AG10803 (cell line): ENCODE measurements around the gene DDX60.
A peak's percentile ranks its signal among the peaks of the same experiment; 100 is the strongest.
"Not testable (repeated sequence)": the region's sequence is repeated elsewhere in the genome, so short reads cannot be mapped to it uniquely, and the experiment has no call there.

Source experiments
- DNase-seq: peaks from one replicate; pipeline ENCODE4 v3.0.0; 2010; ENCODE audit warnings: low read depth
- H3K4me3 ChIP-seq: 2 replicates; pipeline ENCODE4 v1.5.1; 2011; ENCODE audit warnings: mild to moderate bottlenecking, low read length, control low read depth
- TF ChIP-seq, protein P1 (sequence below): conservative IDR thresholded peaks from 2 replicates; pipeline ENCODE4 v1.5.1; 2011; ENCODE audit warnings: mild to moderate bottlenecking, low read length, control low read depth, inconsistent platforms

Gene DDX60

DNA sequence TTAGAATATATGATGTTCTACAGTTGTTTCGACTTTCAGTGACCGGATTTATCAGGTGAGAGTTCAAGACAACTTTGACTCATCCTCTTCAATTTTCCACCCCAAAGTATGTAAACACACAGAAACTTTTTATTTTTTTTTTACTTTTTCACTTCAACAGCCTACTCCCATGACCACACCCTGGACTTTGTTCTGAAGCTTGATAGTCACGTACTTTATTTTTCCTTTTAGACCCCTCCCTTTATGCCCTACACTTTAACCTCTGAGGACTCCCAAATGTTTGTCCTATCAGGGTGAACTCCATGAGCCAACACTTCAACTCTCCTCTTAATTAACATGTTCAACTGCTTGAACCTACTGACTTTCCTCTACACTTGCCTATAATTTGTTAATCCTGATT is 2.5 kb upstream of the DDX60 start:
- H3K4me3 ChIP-seq, result no peak overlapping the region
- no peak for DNase-seq
- TF ChIP-seq, protein P1, sequence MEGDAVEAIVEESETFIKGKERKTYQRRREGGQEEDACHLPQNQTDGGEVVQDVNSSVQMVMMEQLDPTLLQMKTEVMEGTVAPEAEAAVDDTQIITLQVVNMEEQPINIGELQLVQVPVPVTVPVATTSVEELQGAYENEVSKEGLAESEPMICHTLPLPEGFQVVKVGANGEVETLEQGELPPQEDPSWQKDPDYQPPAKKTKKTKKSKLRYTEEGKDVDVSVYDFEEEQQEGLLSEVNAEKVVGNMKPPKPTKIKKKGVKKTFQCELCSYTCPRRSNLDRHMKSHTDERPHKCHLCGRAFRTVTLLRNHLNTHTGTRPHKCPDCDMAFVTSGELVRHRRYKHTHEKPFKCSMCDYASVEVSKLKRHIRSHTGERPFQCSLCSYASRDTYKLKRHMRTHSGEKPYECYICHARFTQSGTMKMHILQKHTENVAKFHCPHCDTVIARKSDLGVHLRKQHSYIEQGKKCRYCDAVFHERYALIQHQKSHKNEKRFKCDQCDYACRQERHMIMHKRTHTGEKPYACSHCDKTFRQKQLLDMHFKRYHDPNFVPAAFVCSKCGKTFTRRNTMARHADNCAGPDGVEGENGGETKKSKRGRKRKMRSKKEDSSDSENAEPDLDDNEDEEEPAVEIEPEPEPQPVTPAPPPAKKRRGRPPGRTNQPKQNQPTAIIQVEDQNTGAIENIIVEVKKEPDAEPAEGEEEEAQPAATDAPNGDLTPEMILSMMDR, result no peak

DNA sequence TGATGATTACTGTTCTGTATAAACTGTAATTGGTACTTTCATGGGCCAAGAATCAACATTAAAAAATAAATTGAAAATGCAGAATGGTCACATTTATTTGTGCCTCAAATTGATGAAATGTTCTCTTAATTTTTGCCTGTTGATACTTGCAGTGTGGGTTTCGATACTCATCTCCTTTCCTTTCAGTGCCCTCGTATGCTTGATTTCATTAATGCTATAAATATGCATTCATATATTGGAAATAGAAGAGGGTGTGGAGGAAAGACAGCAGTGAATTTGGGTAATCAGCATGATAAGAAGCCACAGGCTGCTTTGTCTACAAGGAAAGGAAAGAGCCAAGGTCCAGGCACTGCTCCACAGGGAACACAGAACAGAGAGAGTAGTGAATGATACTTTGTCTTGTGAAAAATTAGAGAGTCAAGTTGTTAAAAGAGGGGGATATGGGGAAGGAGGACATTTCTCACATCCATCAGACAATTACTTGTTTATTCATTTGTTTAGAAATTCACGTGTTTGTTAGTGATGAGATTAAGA is 1.0 kb upstream of the DDX60 start:
- no peak for DNase-seq
- TF ChIP-seq, protein P1, result no peak
- H3K4me3 ChIP-seq, result peak overlapping the region; percentile 90

DNA sequence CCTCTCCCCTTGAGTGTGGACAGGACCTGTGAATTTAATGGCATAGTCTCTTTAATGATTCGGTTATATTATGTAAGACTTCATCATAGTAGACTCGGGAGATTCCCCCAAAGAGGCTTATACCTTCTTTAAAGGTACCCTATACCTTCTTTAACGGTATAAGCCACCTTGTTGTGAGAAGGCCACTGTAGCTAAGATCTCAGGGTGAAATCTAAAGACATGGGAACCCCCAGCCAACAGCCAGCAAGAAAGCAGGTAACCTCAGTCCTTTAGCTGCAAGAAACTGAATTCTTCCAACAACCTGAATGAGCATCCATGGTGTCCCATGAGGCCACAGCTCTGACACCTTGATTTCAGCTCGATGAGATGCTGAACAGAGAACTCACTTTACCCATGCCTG is 931 bp downstream of the DDX60 start:
- DNase-seq, result no peak

DNA sequence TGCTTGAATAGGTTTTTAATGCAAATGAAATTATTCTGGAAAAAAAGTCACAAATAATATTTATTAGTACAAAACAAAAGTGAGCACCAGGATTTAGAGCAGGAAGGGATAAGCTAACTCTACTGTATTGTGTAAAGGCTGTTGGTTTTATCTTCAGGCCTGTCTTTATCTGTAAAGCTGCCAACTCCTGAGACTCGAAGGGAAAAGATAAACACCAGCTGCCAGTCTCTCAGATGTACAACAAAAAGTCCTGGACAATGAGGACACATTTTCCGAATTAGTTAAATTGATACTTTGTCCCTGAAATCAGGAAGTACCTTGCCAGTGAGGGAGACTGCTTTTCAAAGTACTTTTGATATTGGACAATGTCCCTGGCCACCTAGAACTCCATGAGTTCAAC is 8.8 kb downstream of the DDX60 start:
- no peak for DNase-seq
- H3K4me3 ChIP-seq, result no peak overlapping the region
- TF ChIP-seq, protein P1, result no peak

More for the DNA sequence above, 931 bp downstream of the DDX60 start:
- TF ChIP-seq, protein P1, result no peak
- H3K4me3 ChIP-seq, result peak overlapping the region; percentile 90

DNA sequence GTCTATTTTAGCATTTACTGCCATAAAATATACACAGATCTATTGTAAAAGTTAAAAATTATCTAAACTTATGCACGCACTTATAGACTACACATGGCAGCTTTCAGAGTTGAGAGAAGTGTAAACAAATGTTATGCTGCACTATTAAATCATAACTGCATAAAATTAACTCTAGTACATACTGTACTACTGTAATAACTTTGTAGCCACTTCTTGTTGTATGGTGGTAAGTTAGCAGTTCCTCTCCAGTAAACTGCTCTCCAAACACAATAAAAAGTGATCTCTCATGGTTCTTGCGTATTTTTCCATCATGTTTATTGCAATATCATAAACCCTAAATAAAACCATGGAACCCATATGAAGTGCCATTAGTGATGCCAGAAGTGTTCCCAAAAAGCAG is 9.6 kb downstream of the DDX60 start:
- no peak overlapping the region for H3K4me3 ChIP-seq
- TF ChIP-seq, protein P1, result no peak
- DNase-seq, result no peak

DNA sequence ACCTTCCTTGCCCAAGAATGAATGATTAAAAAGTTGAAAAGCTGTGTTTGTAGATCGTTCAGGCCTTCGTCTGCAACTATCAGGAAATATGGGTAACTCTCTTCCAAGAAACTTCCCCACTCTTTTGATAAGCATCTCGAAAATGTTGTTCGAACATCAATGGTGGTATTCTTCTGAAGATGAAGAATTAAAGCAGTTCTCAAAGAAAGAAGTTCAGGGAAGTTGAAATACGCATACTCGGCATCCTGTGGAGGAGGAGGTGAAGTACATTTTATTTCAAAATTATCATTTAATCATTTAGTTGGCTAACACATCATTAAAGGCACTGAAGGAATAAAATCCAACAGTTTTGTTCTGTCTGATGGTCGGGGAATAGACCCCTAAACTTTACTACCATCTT is 12.1 kb downstream of the DDX60 start:
- TF ChIP-seq, protein P1, result no peak
- no peak overlapping the region for H3K4me3 ChIP-seq
- DNase-seq, result no peak

DNA sequence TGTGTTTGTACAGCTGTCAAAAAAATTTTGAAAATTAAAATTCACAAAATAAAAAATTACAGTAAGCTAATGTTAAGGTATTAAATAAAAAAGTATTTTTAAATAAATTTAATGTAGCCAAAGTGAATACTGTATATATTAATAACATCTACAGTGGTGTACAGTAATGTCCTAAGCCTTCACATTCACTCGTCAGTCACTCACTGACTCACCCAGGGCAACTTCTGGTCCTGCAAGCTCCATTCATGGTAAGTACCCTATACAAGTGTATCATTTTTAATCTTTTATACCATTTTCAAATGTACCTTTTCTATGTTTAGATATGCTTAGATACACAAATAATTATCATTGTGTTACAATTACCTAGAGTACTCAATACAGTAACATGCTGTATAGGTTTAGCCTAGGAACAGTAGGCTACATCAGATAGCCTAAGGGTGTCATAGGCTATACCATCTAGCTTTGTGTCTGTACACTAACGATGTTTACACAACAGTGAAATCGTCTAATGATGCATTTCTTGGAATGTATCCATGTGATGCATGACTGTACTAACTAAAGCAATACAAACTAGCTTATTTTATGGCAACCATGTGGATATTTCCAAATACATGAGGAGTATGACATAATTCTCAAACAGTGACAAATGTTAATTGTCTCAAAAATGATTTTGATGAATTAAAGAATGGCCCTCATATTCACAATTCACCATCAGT is 13.7 kb downstream of the DDX60 start:
- H3K4me3 ChIP-seq, result no peak overlapping the region
- TF ChIP-seq, protein P1, result no peak
- peak; percentile 83 for DNase-seq

DNA sequence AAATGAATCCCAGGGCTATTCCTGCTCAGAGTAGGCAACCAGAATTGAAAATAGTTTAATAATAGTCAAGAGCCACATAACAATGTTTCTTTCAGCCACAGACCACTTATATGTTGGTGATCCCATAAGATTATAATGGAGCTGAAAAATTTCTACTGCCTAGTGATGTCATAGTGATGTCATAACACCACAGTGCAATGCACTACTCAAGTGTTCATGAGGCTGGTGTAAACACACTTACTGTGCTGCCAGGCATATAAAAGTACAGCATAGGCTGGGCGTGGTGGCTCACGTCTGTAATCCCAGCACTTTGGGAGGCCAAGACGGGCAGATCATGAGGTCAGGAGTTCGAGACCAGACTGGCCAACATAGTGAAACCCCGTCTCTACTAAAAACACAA is 15.1 kb downstream of the DDX60 start:
- not testable (repeated sequence) for DNase-seq, H3K4me3 ChIP-seq
